HG03439 (cell line): ENCODE results near the gene RNLS.
"Not testable (repeated sequence)": the region's sequence is repeated elsewhere in the genome, so short reads cannot be mapped to it uniquely, and the experiment has no call there.

Source experiments
- ATAC-seq: cut with Tn5 transposase; IDR thresholded peaks from one replicate; pipeline ENCODE4 v1.9.1; 2021; ENCODE audit warnings: mild to moderate bottlenecking, moderate library complexity; ENCODE audit not compliant: unreplicated experiment

RNLS gene

GRCh38 chr10:88392222-88392621 is 190.9 kb downstream of the RNLS start:
- ATAC-seq: no peak

DNA sequence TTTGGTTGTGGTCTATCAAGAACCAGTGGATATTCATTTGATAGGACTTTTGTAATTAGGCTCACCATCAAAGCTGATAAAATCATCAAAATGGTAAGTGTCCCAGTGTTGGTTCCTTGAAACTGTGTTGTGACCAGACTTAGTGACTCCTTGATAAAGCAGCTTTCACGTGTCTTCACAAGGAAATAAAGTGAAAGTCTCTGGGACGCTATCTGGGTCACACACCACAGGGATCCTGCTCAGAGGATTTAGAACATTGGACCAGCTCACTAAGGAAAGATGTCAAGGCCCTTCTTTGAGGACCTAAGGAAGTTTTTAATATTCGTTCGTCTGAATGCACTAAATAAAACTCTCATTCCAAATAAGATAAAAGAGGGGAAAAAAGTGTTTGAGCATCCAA is 193.1 kb downstream of the RNLS start:
- ATAC-seq: no peak

GRCh38 chr10:88389456-88389855 is 193.7 kb downstream of the RNLS start:
- no peak for ATAC-seq

DNA sequence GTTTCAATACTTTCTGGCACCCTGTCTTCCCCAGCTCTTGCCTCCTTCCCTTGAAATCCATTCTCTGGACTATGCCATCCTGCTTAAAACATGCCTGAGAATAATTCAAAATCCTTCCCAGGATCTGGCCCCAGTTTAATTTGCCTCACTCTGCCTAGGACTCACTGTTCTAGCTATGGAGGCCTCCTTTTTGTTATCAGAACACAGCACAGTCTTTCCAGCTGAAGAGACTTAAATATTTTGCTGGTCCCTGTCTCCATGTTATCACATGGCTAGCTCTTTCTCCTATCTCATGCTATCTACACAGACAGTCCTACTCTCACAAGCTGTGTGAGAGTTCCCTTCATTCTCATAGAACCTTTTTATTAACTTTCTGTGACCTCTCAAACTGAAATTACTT is 194.8 kb downstream of the RNLS start:
- ATAC-seq: no peak

DNA sequence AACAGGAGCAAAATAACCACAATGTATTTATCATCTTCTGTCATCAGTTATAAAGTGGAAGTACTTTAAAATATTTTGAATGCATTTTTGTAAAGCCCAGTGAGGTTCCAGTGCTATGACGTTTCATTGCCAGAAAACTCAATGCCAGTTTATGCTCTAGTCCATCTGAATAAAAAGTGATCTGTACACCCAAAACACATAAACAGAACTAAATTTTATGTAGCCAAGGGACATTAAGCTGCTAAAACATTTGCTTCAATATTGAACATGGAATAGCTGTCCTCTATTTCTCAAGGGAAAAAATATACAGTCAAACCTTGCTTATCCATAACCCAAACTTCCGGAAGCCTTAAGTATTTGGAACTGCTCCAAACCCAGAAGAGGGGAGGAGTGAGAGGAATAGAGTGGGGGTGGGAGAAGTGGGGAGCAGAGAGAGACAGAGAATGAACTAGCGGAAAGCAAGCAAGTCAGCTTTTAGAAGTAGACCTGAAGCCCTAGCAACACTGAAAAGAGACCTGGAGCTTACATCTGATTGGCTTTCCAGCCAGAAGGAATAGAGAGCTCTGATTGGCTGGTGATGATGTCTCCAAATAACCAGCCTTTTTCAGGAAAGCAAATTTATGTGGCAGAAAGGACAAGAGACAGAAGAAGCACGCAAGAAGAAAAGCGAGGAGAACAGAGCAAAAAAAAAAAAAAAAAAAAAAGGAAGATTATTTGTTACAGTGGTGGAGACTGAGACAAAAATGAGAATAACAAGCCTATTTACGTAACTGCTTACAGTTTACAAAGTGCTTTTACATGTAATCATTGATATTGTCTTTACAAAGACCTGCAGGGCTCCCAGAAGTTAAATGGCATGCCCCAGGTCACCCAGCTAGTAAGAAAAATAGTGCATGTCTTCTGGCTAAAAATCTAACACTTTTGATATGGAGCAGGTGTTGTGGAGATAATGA is 196.0 kb downstream of the RNLS start:
- ATAC-seq: peak; percentile 37

GRCh38 chr10:88386204-88386788 is 196.8 kb downstream of the RNLS start:
- peak; percentile 25 for ATAC-seq

- ATAC-seq: peak; percentile 73
These were observed 197.4 kb downstream of the RNLS start for GRCh38 chr10:88385601-88386203.

DNA sequence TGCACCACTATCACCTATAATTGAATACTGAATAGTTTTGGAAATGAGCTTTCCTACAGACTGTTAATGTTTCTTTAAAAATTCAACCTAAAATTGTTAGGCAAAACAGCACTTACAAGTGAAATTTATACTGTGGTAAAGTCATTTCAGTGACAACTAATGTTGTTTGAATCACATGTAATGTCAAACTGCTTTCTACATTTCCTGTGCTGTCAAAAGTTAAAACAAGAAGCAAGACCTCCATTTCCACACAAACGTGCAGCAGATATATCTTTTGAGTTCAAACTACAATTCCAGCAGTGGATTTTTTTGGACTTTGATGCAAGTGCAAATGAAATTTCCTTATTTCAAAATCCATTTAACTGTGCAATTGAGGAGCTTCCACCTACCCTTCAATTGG is 199.8 kb downstream of the RNLS start:
- ATAC-seq: no peak

DNA sequence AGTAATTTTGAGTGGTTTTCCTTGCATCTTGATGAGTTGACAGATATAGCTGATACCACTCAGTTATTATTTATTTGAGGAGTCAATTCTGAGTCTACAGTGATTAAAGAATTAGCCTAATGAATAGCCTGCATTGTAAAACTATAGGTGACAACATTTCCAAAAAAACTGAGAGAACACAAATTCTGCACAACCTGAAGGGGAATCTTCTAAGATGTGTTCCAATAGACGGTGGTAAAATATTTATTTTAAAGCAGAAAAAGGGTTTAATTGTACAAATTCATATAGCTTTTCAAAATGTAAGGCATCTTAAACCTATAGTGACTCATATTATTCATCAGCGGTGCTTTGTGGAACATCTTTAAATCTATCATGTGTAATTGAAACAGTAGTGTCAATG is 200.4 kb downstream of the RNLS start:
- ATAC-seq: no peak

GRCh38 chr10:88379575-88379974 is 203.5 kb downstream of the RNLS start:
- no peak for ATAC-seq

DNA sequence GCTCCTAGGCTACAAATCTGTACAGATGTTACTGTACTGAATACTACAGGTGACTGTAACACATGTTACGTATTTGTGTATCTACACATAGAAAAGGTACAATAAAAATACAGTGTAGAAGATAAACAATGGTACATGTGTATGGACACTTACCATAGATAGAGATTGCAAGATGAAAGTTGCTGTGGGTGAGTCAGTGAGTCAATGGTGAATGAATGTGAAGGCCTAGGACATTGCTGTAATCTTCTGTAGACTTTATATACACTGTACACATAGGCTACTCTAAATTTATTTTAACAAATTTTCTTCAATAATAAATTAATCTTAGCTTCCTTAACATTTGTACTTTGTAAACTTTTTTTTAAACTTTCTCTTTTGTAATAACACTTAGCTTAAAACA is 205.6 kb downstream of the RNLS start:
- ATAC-seq: no peak

GRCh38 chr10:88374392-88375175 is 208.5 kb downstream of the RNLS start:
- ATAC-seq: no peak

GRCh38 chr10:88372881-88373592 is 210.1 kb downstream of the RNLS start:
- ATAC-seq: no peak

- no peak for ATAC-seq
These were observed 210.9 kb downstream of the RNLS start for GRCh38 chr10:88372051-88372715.

DNA sequence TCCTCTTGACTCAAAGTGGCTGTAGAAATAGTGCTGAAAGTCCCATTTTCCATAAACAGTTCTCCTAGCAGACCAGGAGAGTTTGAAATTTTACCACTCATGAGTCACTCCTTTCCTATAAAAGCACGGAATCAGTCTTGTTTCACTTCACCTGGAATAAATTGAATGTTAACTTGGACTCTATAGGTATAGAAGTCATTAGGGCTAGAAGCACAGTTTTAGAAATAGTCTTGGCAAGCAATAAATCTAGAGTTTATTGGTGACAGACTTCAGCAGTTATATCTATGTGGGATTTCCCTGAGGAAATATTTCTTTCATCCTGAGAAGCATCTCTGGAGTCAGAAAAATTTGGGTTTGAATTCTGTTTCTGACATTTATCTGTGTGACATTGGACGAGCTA is 212.4 kb downstream of the RNLS start:
- no peak for ATAC-seq

- ATAC-seq: no peak
These were observed 216.3 kb downstream of the RNLS start for GRCh38 chr10:88366772-88367171.

DNA sequence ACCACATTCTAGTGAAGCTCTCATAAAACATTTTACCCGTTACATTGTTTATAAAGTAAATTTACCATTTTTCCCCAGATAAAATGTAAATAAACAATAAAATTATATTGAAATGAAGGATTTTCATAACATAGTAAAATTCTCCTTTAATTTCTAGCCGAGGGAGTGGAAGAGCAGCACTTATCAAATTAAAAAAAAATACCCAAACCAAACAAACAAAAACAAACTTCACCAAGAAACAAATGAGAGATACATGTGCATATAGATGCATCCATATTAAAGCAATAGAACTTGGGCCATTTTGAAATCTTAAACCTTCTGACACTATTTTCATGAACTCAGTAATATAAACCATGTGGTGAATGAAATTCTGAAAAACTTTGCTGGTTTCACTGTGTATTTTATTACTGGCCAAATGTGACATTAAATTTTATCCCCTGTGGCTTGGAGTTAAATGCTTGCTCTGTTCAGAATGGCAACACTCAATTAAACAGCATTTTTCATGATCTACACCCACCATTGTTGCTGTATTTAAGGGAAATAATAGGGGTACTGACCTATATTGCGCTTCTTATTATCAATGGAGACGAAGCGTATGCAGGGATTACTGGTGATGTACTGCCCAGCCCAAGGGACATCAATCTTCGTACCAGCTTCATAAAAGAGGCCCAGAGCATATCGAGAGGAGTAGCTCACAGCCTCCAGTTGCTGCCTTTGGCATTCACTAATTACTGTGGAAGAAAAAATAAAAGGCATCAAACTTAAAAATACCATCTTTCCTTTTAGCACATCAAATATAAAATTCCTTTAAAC is 220.9 kb downstream of the RNLS start:
- ATAC-seq: no peak

DNA sequence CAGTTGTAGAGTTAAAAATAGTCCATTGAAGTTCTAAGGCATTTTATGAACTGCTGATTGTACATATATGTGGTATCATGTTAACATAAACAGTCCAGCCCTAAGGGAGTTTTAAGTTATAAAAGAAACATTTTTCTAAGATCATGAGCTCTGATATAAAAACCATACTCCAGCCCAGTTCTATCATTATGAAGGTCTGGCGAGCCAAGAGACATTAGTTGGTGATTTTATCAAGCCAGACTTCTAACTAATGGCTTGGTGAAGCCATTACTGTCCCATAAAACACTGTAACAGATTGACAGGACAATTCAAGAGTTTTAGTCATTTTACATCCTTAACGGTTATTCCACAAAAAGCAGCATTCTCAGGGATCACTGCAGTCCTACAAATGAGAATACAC is 221.6 kb downstream of the RNLS start:
- ATAC-seq: no peak

DNA sequence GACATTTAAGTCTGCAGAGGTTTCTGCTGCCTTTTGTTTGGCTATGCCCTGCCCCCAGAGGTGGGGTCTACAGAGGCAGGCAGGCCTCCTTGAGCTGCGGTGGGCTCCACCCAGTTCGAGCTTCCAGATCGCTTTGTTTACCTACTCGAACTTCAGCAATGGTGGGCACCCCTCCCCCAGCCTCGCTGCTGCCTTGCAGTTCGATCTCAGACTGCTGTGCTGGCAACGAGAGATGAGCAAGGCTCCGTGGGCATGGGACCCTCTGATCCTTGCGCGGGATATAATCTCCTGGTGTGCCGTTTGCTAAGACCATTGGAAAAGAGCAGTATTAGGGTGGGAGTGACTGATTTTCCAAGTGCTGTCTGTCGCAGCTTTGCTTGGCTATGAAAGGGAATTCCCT is 227.4 kb downstream of the RNLS start:
- not testable (repeated sequence) for ATAC-seq
